ENCODE data around the gene DBX2.

- TF ChIP-seq, protein P1, sequence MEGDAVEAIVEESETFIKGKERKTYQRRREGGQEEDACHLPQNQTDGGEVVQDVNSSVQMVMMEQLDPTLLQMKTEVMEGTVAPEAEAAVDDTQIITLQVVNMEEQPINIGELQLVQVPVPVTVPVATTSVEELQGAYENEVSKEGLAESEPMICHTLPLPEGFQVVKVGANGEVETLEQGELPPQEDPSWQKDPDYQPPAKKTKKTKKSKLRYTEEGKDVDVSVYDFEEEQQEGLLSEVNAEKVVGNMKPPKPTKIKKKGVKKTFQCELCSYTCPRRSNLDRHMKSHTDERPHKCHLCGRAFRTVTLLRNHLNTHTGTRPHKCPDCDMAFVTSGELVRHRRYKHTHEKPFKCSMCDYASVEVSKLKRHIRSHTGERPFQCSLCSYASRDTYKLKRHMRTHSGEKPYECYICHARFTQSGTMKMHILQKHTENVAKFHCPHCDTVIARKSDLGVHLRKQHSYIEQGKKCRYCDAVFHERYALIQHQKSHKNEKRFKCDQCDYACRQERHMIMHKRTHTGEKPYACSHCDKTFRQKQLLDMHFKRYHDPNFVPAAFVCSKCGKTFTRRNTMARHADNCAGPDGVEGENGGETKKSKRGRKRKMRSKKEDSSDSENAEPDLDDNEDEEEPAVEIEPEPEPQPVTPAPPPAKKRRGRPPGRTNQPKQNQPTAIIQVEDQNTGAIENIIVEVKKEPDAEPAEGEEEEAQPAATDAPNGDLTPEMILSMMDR (IDR thresholded peaks at IDR 0.05; ENCODE audit: extremely low read depth in 1 of 2, insufficient read depth in 1 of 2, low read depth in 1 of 2, low read length in 2 of 2): no peak
- TF ChIP-seq POLR2A (IDR thresholded peaks at IDR 0.05; ENCODE audit: low read depth, low read length) (no peak), EZH2 (IDR thresholded peaks at IDR 0.05; ENCODE audit: borderline replicate concordance, low read depth, low read length, severe bottlenecking) (no peak), POLR2AphosphoS5 (IDR thresholded peaks at IDR 0.05; ENCODE audit: insufficient read depth, low read depth, low read length) (no peak)
Observed at GRCh38 chr12:45042599-45042998, 8.3 kb downstream of the DBX2 start.

All from endothelial cell of umbilical vein (primary cell).